HG03135 (cell line): Measurements from ENCODE around the gene HOGA1.
"Not testable (repeated sequence)": the region's sequence is repeated elsewhere in the genome, so short reads cannot be mapped to it uniquely, and the experiment has no call there.

Experiments
- ATAC-seq: cut with Tn5 transposase; IDR thresholded peaks from one replicate; pipeline ENCODE4 v1.9.1; 2021; ENCODE audit warnings: mild to moderate bottlenecking, moderate library complexity; ENCODE audit not compliant: unreplicated experiment

The HOGA1 gene

GRCh38 chr10:97554336-97554735, 29.9 kb upstream of the HOGA1 start:
- ATAC-seq, result not testable (repeated sequence)

DNA sequence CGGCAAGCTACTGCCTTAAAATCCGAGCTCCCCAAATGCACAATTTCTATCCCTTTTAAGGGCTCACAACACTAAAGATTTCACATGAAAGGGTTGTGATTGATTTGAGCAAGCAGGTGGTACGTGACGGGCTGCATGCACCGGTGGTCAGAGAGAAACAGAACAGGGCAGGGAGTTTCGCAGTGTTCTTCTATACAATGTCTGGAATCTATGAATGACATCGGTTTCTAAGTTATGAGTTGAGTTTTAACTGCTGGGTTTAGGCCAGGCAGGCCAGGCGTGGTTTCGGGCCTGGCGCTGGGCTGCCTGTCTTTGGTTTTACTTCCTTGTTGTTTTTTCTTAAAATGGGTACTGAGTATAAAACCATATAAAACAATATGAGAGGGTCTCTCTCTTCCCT, 28.6 kb upstream of the HOGA1 start:
- ATAC-seq, result not testable (repeated sequence)

DNA sequence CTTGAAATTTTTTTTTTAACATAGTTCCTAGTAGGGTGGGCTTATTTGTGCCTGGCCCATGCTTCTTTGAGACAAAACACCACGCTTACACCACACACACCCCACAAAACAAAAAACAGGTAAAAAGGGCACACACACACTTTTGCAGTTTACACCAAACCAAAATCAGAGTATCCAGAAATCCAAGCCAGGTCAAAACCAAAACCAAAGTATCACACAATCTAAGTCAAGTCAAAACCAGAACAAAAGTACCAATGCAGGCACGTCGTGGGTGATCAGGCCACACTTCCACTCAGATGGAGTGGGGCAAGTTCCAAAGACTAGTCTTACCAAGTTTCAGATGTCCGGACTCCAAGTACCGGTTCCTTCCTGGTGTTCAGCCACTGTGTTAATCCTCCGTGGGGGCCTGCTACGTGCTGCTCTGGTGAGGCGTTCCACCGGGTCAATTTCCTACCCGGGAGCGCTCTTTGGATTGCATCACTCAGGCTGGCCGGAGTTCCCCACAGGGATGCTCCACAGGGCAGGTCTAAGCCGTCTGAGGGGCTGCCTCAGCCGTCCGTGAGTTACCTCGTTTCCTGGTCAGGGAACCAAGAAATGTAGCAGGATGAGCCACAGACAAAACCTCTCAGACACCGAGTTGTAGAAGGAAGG, 23.3 kb upstream of the HOGA1 start:
- not testable (repeated sequence) for ATAC-seq

GRCh38 chr10:97561386-97562077, 22.7 kb upstream of the HOGA1 start:
- ATAC-seq, result not testable (repeated sequence)

GRCh38 chr10:97562329-97562728, 21.9 kb upstream of the HOGA1 start:
- ATAC-seq, result not testable (repeated sequence)

- no peak for ATAC-seq
These were observed 20.9 kb upstream of the HOGA1 start for GRCh38 chr10:97563337-97563736.

DNA sequence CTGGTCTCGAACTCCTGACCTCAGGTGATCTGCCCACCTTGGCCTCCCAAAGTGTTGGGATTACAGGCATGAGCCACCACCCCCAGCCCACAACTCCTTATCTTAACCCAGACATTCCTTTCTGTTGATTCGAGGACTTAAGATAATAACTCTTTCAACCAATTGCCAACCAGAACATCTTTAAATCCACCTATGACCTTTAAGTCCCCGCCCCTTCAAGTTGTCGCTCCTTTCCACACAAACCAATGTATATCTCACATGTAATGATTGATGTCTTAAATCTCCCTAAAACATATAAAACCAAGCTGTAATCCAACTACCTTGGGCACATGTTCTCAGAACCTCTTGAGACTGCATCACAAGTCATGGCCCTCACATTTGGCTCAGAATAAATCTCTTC, 19.4 kb upstream of the HOGA1 start:
- no peak for ATAC-seq

DNA sequence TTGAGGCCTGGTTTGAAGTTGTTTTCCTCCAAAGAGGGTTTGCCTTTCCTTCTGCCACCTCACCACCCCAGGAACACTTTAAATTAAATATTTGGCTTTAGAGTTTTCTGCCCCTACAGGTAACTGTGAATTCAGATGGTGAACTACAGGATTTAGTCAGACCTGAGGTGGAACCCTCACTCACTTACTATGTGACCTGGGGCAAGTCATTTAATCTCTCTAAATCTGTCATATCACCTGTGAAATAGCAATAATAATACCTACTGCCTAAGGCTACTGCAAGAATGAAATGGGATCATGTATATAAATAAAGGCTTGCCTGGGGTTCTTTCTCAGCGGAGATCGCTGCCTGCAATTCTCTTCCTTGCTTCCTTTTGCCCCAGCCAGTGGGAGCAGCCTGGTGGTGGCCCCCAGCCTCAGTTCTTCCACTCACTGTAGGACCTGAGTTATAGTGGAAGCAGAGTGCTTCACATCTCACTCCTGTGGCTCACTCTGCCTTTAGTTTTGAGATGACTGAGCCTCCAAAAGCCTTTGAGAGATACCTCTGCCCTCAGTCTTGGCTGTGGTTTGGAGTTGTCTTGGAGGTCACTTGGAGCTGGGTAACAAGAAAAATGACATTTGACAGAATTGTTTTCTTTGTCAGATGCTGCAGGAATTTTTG, 17.7 kb upstream of the HOGA1 start:
- no peak for ATAC-seq

GRCh38 chr10:97567891-97568290, 16.3 kb upstream of the HOGA1 start:
- ATAC-seq, result no peak

GRCh38 chr10:97570146-97570788, 13.9 kb upstream of the HOGA1 start:
- no peak for ATAC-seq

- no peak for ATAC-seq
These were observed 13.3 kb upstream of the HOGA1 start for GRCh38 chr10:97570789-97571471.

GRCh38 chr10:97571622-97572021, 12.6 kb upstream of the HOGA1 start:
- ATAC-seq, result no peak

GRCh38 chr10:97572214-97572989, 11.8 kb upstream of the HOGA1 start, which contains the start of gene ANKRD2:
TSS of gene ANKRD2 (plus strand) at chr10:97572779. CDS start at chr10:97572789, 10 bp downstream.
- ATAC-seq, result no peak

- ATAC-seq, result no peak
These were observed 11.2 kb upstream of the HOGA1 start for GRCh38 chr10:97573021-97573420.

DNA sequence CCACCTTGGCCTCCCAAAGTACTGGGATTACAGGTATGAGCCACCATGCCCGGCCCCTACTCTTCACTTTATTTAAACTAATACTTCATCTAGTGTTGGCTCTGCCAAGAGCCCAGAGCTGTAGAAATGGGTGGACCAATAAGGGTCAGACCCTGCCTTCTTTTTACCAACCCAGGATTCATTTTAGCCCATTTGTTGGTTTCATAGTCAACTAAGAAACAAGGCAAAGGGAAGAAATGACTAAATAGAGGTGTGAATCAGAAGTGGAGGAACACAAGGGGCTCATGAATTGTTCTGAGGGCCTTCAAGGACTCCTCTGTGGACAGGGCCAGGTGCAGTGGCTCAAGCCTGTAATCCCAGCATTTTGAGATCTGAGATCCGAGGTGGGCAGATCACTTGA, 10.5 kb upstream of the HOGA1 start:
- ATAC-seq, result no peak

GRCh38 chr10:97574374-97575126, 9.6 kb upstream of the HOGA1 start:
- ATAC-seq, result no peak

- ATAC-seq, result no peak
These were observed 9.0 kb upstream of the HOGA1 start for GRCh38 chr10:97575127-97575668.

- not testable (repeated sequence) for ATAC-seq
These were observed 7.7 kb upstream of the HOGA1 start for GRCh38 chr10:97576487-97576886.

DNA sequence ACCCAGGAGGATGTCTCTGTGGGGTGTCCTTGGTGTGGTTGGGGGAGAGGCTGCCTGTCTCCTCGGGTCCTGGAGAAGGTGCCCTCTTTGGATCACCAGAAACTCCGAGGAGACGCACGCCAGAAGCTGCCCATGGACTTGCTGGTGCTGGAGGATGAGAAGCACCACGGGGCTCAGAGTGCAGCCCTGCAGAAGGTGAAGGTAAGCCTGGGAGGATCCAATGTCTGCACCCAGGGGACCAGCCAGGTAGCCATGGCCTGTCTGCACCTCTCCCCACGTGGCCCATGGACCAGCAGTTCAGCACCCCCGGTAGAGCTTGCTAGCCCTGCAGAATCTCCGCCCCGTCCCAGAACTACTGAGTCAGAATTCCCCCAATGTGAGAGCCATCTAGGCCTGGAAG, 6.5 kb upstream of the HOGA1 start:
- ATAC-seq, result no peak
